K562 (cell line): ENCODE data around the gene MMP19. TPM values are rescaled to one million over a fixed set of nuclear protein-coding genes. Genes with fewer than 3 reads are reported as not detected.

Source experiments
- ATAC-seq: fragments of 200-7000 bp; cut with Tn5 transposase; 3 replicates; pipeline ENCODE4 v1.9.1; 2020; ENCODE audit warnings: moderate library complexity
- BruUV-seq: library from RNA; stranded (reverse); fragments of 400-500 nt; replicated peaks from 2 replicates; lab custom pipeline; 2021; lab: Mats Ljungman, UMichigan
- CTCF ChIA-PET: fragments of 300-600 bp; formaldehyde crosslinking; extraction: SDS; loops from one replicate; lab custom pipeline; 2021; ENCODE audit warnings: low intra/inter-chr PET ratio; lab: Yijun Ruan, JAX
- POLR2A ChIA-PET: fragments of 300-600, 350-650 bp; sonication (Branson Sonifier 250); formaldehyde crosslinking; extraction: SDS; loops from one replicate; lab custom pipeline; 2021; ENCODE audit warnings: antibody characterized with exemption, inconsistent platforms; lab: Yijun Ruan, JAX
- DNase-seq, 4 experiments: peaks; one replicate each; pipeline versions ENCODE4 v3.0.0 to v3.0.0-alpha.2; 2011 to 2018; ENCODE audit warnings: low spot score in 3 of 4, mixed read lengths in 3 of 4; ENCODE audit errors: extremely low read depth in 1 of 4
- FAIRE-seq: peaks from 2 replicates; lab custom pipeline; 2011; peaks lifted over from hg19 to GRCh38; lab: Jason Lieb, UNC
- H2AFZ ChIP-seq: 2 replicates; pipeline ENCODE4 v1.6.0; 2011; ENCODE audit warnings: low read depth, low read length, control low read depth, inconsistent platforms
- H3K27ac ChIP-seq: fragments of 200-600 bp; 3 replicates; pipeline ENCODE4 v1.8.0; 2011; ENCODE audit warnings: low read depth, mild to moderate bottlenecking, control low read depth, inconsistent platforms, low read length, moderate library complexity, mixed read lengths; ENCODE audit errors: extremely low read depth
- H3K27me3 ChIP-seq, 2 experiments: fragments of 300-600 bp in 1 of 2; 2 replicates in 1 of 2; 3 replicates in 1 of 2; pipeline versions ENCODE4 v1.6.0 to v1.8.0; 2011; ENCODE audit warnings: inconsistent platforms in 2 of 2, low read length in 2 of 2, mild to moderate bottlenecking in 1 of 2, mixed read lengths in 1 of 2, moderate library complexity in 1 of 2; ENCODE audit not compliant: control insufficient read depth in 2 of 2, insufficient read depth in 2 of 2
- H3K36me3 ChIP-seq: fragments of 300-600 bp; 3 replicates; pipeline ENCODE4 v1.8.0; 2011; ENCODE audit warnings: mild to moderate bottlenecking, low read length, inconsistent platforms; ENCODE audit not compliant: control insufficient read depth, insufficient read depth
- H3K4me1 ChIP-seq, 2 experiments: fragments of 200-600 bp in 1 of 2; replicated peaks in 1 of 2; 2 replicates in 1 of 2; 3 replicates in 1 of 2; pipeline versions ENCODE4 v1.5.1 to v1.8.0; 2011; ENCODE audit warnings: inconsistent platforms in 2 of 2, low read length in 2 of 2, mild to moderate bottlenecking in 1 of 2, mixed read lengths in 1 of 2, moderate library complexity in 1 of 2; ENCODE audit not compliant: control insufficient read depth in 2 of 2, insufficient read depth in 2 of 2
- H3K4me2 ChIP-seq: 2 replicates; pipeline ENCODE4 v1.6.1; 2011; ENCODE audit warnings: low read length, control low read depth, inconsistent platforms, mixed read lengths; ENCODE audit not compliant: insufficient read depth
- H3K4me3 ChIP-seq: fragments of 200-600 bp; sonication (generic), shearing (Covaris generic); 2 replicates; pipeline ENCODE4 v1.5.1; 2016; ENCODE audit warnings: control low read depth, inconsistent platforms
- H3K79me2 ChIP-seq: fragments of 200-600 bp; 3 replicates; pipeline ENCODE4 v1.8.0; 2011; ENCODE audit warnings: low read length, inconsistent platforms; ENCODE audit not compliant: control insufficient read depth, insufficient read depth
- H3K9ac ChIP-seq, 2 experiments: 2 replicates each; pipeline versions ENCODE4 v1.6.0 to v1.6.1; 2011; ENCODE audit warnings: low read depth in 2 of 2, low read length in 2 of 2, control low read depth in 1 of 2, inconsistent platforms in 1 of 2, mild to moderate bottlenecking in 1 of 2, mixed read lengths in 1 of 2; ENCODE audit not compliant: insufficient read depth in 1 of 2
- H3K9me1 ChIP-seq: one replicate; pipeline ENCODE4 v1.6.0; 2011; ENCODE audit warnings: inconsistent platforms, mild to moderate bottlenecking, low read length, moderate library complexity; ENCODE audit not compliant: control insufficient read depth, insufficient read depth
- H3K9me3 ChIP-seq: replicated peaks from 2 replicates; pipeline ENCODE4 v1.5.1; 2011; ENCODE audit warnings: low read depth, low read length, inconsistent platforms; ENCODE audit not compliant: control insufficient read depth, insufficient read depth
- H4K20me1 ChIP-seq: replicated peaks from 2 replicates; pipeline ENCODE4 v1.6.1; 2011; ENCODE audit warnings: low read length, inconsistent platforms, mixed read lengths; ENCODE audit not compliant: control insufficient read depth, insufficient read depth
- CBFA2T2 ChIP-seq: fragments of 450-650 bp; conservative IDR thresholded peaks from 2 replicates; pipeline ENCODE4 v1.6.1; 2017; ENCODE audit warnings: mild to moderate bottlenecking
- CBX8 ChIP-seq: fragments of 200-600 bp; sonication (generic); IDR thresholded peaks from 2 replicates; pipeline ENCODE4 v1.6.1; 2012; ENCODE audit warnings: borderline replicate concordance, mixed run types, low read depth, mild to moderate bottlenecking, moderate library complexity, mixed read lengths, low read length, control low read depth, inconsistent platforms; ENCODE audit not compliant: poor library complexity, severe bottlenecking; ENCODE audit errors: extremely low read depth
- ESRRB ChIP-seq: fragments of 250-450 bp; sonication (Bioruptor Pico); IDR thresholded peaks from 2 replicates; pipeline ENCODE4 v1.5.0; 2020; ENCODE audit warnings: mild to moderate bottlenecking, moderate library complexity, borderline replicate concordance
- MBD1 ChIP-seq: fragments of 250-450 bp; sonication (Bioruptor Pico); IDR thresholded peaks from 2 replicates; pipeline ENCODE4 v1.8.0; 2022; ENCODE audit warnings: inconsistent platforms
- NCOA1 ChIP-seq: fragments of 450-650 bp; IDR thresholded peaks from 2 replicates; pipeline ENCODE4 v1.6.1; 2016; ENCODE audit warnings: low read depth
- NR3C1 ChIP-seq: sonication (generic); formaldehyde crosslinking; IDR thresholded peaks from 2 replicates; pipeline ENCODE4 v1.8.1; 2022; ENCODE audit warnings: missing genetic modification reagents
- PBX2 ChIP-seq, 2 experiments: IDR thresholded peaks in 1 of 2; conservative IDR thresholded peaks in 1 of 2; 2 replicates each; pipeline ENCODE4 v1.6.1; 2016; ENCODE audit warnings: low read depth in 2 of 2, mild to moderate bottlenecking in 1 of 2, missing compliant biosample characterization in 1 of 2, missing genetic modification characterization in 1 of 2, moderate library complexity in 1 of 2
- PKNOX1 ChIP-seq: fragments of 450-650 bp; IDR thresholded peaks from 2 replicates; pipeline ENCODE4 v1.6.1; 2016
- PTBP1 ChIP-seq: fragments of 200-400 bp; formaldehyde crosslinking; IDR thresholded peaks from 2 replicates; pipeline ENCODE4 v1.6.1; 2017; ENCODE audit warnings: low read depth, low read length
- RBM34 ChIP-seq: fragments of 200-400 bp; formaldehyde crosslinking; IDR thresholded peaks from 2 replicates; pipeline ENCODE4 v1.6.1; 2018; ENCODE audit warnings: low read length, borderline replicate concordance; ENCODE audit not compliant: insufficient read depth
- SMAD1 ChIP-seq: fragments of 150-350 bp; IDR thresholded peaks from 2 replicates; pipeline ENCODE4 v1.6.1; 2014; ENCODE audit warnings: low read length, low read depth; ENCODE audit not compliant: partially characterized antibody
- SMARCB1 ChIP-seq: IDR thresholded peaks from 2 replicates; pipeline ENCODE4 v1.6.1; 2011; ENCODE audit warnings: improper control_type of control experiment, low read depth; ENCODE audit not compliant: insufficient read length
- ZFPM2 ChIP-seq: fragments of 250-450 bp; sonication (Bioruptor Pico); IDR thresholded peaks from 2 replicates; pipeline ENCODE4 v1.5.1; 2022; ENCODE audit warnings: mild to moderate bottlenecking
- ZNF282 ChIP-seq: sonication (generic); formaldehyde crosslinking; IDR thresholded peaks from 2 replicates; pipeline ENCODE4 v1.8.1; 2023; ENCODE audit warnings: missing genetic modification reagents
- WGBS: fragments of 100-300 bp; shearing (Covaris generic); methylation state at CpG from one replicate; pipeline ENCODE4 v1.1.6; 2016; ENCODE audit warnings: low coverage, mixed read lengths; ENCODE audit not compliant: insufficient coverage; ENCODE audit errors: missing lambda C conversion rate; 5-methylcytosine and 5-hydroxymethylcytosine counted together
- in situ Hi-C: fragments of 300-500 bp; cut with MboI; formaldehyde crosslinking; loops from 4 replicates; pipeline ENCODE4 v1.15.0; 2018; ENCODE audit warnings: inconsistent platforms, mixed read lengths
- intact Hi-C: fragments of 100-400 bp; cut with micrococcal nuclease; formaldehyde crosslinking; loops from 2 replicates; pipeline ENCODE4 v1.14.2; 2022
- polyA plus RNA-seq, 8 experiments: library from polyadenylated mRNA; depleted of rRNA in 4 of 8; stranded (reverse) in 5 of 8; unstranded in 3 of 8; fragments of >200 nt; fragmentation: Nextera tagmentation in 2 of 8; fragmentation: Illumina TruSeq in 1 of 8; extraction: Ambion mirVana in 2 of 8; extraction: Trizol in 1 of 8; gene quantifications; 2 replicates each; pipeline versions ENCODE4 v1.2.1 to v1.2.3, GENCODE V29; 2011 to 2014; ENCODE audit warnings: inconsistent platforms in 1 of 8, missing spikeins in 1 of 8
- total RNA-seq, 7 experiments: library from RNA; depleted of rRNA in 6 of 7; stranded (reverse); fragments of >200 nt in 6 of 7; fragmentation: Illumina TruSeq in 2 of 7; extraction: Trizol in 2 of 7; gene quantifications; 2 replicates each; pipeline versions ENCODE4 v1.2.1 to v1.2.3, GENCODE V29; 2011 to 2021; ENCODE audit warnings: low replicate concordance in 1 of 7

The MMP19 gene
- total and polyA plus RNA-seq, 9 of the 15 experiments (the other 6 are each of a cell fraction or from before 2014, with no cell fraction given) = 0.14 to 1.6 (median 0.66) TPM

GRCh38 chr12:55824726-55825125 is 18.0 kb downstream of the MMP19 start (continued):
- TF ChIP-seq ZNF282 (CRISPR knock-in tag) = no peak
- TF ChIP-seq CBX8 = no peak
- TF ChIP-seq ESRRB (CRISPR knock-in tag) = no peak
- no peak for TF ChIP-seq SMAD1
- TF ChIP-seq, all 486 proteins: peak for 0

- Histone ChIP-seq H3K9ac (no peak overlapping the region), H3K79me2 (peaks cover 60% of the 10 kb centered on the region), H2AFZ (no peak overlapping the region), H3K9me3 (no peaks in the 10 kb centered on the region), H3K9me1 (no peaks in the 10 kb centered on the region), H3K4me3 (no peak overlapping the region), H3K27ac (no peak overlapping the region), H3K36me3 (peaks cover 83% of the 10 kb centered on the region), H3K4me1 (peaks cover 18 to 19% of the 10 kb centered on the region in 2 experiments; a peak in 4 of 5 replicates), H3K27me3 (no peaks in the 10 kb centered on the region), H3K4me2 (no peak overlapping the region), H4K20me1 (peaks cover 2% of the 10 kb centered on the region; the same call in 1 of the 2 replicates)
- no TSS peak for BruUV-seq
- DNase-seq (no peak), ATAC-seq (no peak), FAIRE-seq (no peak)
- ChIA-PET POLR2A (interaction anchor here (0.7 to 0.8 kb wide), 3 partner anchors 15 to 103 kb away, joined by 3 to 5 read pairs (median 4); no protein-coding TSS in a partner anchor), CTCF (no interaction called here)
- 83% methylated on average over 2 of the region's 4 CpGs for WGBS
- in situ Hi-C loops (no loop called here), intact Hi-C loops (loop anchor here (2.0 kb wide), 1 partner anchor 85 kb away; no protein-coding TSS in a partner anchor)
- TF ChIP-seq ZNF282 (CRISPR knock-in tag) (no peak), SMARCB1 (no peak), CBFA2T2 (no peak), RBM34 (no peak), MBD1 (CRISPR knock-in tag) (no peak), PBX2 (CRISPR knock-in tag; IDR thresholded peaks at IDR 0.05; ENCODE audit: low read depth) (no peak), PBX2 (tag; conservative IDR thresholded peaks at IDR 0.05; ENCODE audit: low read depth) (no peak), PTBP1 (no peak), PKNOX1 (no peak), ZFPM2 (CRISPR knock-in tag) (no peak), NR3C1 (CRISPR knock-in tag) (no peak), NCOA1 (no peak)
These were observed 19.3 kb downstream of the MMP19 start for GRCh38 chr12:55823419-55823818.
